Osteocyte (in vitro differentiated cells): ENCODE results near the gene GNB3. TPM values are rescaled to one million over a fixed set of nuclear protein-coding genes. Genes with fewer than 3 reads are reported as not detected.
A peak's percentile ranks its signal among the peaks of the same experiment; 100 is the strongest.

ENCODE experiments used
- DNase-seq: peaks from one replicate; pipeline ENCODE4 v3.0.0; 2021; ENCODE audit warnings: mixed read lengths; ENCODE audit not compliant: unreplicated experiment; ENCODE audit errors: extremely low spot score
- H3K27ac Mint-ChIP-seq: one replicate; pipeline ENCODE4 v1.8.0; 2021; ENCODE audit warnings: mild to moderate bottlenecking, mixed read lengths; ENCODE audit not compliant: unreplicated experiment
- H3K27me3 Mint-ChIP-seq: one replicate; pipeline ENCODE4 v1.8.0; 2021; ENCODE audit warnings: mixed read lengths; ENCODE audit not compliant: unreplicated experiment
- H3K36me3 Mint-ChIP-seq: one replicate; pipeline ENCODE4 v1.8.0; 2021; ENCODE audit warnings: mixed read lengths; ENCODE audit not compliant: unreplicated experiment
- H3K4me1 Mint-ChIP-seq: one replicate; pipeline ENCODE4 v1.8.0; 2021; ENCODE audit warnings: mixed read lengths; ENCODE audit not compliant: unreplicated experiment
- H3K4me3 Mint-ChIP-seq: one replicate; pipeline ENCODE4 v1.8.0; 2021; ENCODE audit warnings: mild to moderate bottlenecking, moderate library complexity, mixed read lengths; ENCODE audit not compliant: unreplicated experiment
- H3K9me3 Mint-ChIP-seq: one replicate; pipeline ENCODE4 v1.8.0; 2021; ENCODE audit warnings: mixed read lengths; ENCODE audit not compliant: unreplicated experiment
- total RNA-seq: library from RNA; stranded (reverse); gene quantifications from 2 replicates; pipeline ENCODE4 v1.2.1, GENCODE V29; 2021
- TF ChIP-seq, protein P1 (sequence below): fragments of 200-600 bp; sonication (generic); IDR thresholded peaks from 2 replicates; pipeline ENCODE4 v1.5.0; 2021; ENCODE audit warnings: antibody characterized with exemption, mild to moderate bottlenecking, moderate library complexity

Gene GNB3
- total RNA-seq, 1 donor from 2014 or later = 10.6 TPM

GRCh38 chr12:6832125-6832524 lies 8.6 kb upstream of the GNB3 start:
- Mint-ChIP-seq H3K36me3 (peaks cover 24% of the 10 kb centered on the region), H3K4me1 (peaks cover 15% of the 10 kb centered on the region), H3K9me3 (no peaks in the 10 kb centered on the region), H3K27me3 (no peaks in the 10 kb centered on the region), H3K4me3 (no peak overlapping the region), H3K27ac (no peak overlapping the region)
- TF ChIP-seq, protein P1, sequence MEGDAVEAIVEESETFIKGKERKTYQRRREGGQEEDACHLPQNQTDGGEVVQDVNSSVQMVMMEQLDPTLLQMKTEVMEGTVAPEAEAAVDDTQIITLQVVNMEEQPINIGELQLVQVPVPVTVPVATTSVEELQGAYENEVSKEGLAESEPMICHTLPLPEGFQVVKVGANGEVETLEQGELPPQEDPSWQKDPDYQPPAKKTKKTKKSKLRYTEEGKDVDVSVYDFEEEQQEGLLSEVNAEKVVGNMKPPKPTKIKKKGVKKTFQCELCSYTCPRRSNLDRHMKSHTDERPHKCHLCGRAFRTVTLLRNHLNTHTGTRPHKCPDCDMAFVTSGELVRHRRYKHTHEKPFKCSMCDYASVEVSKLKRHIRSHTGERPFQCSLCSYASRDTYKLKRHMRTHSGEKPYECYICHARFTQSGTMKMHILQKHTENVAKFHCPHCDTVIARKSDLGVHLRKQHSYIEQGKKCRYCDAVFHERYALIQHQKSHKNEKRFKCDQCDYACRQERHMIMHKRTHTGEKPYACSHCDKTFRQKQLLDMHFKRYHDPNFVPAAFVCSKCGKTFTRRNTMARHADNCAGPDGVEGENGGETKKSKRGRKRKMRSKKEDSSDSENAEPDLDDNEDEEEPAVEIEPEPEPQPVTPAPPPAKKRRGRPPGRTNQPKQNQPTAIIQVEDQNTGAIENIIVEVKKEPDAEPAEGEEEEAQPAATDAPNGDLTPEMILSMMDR = no peak
- no peak for DNase-seq

DNA sequence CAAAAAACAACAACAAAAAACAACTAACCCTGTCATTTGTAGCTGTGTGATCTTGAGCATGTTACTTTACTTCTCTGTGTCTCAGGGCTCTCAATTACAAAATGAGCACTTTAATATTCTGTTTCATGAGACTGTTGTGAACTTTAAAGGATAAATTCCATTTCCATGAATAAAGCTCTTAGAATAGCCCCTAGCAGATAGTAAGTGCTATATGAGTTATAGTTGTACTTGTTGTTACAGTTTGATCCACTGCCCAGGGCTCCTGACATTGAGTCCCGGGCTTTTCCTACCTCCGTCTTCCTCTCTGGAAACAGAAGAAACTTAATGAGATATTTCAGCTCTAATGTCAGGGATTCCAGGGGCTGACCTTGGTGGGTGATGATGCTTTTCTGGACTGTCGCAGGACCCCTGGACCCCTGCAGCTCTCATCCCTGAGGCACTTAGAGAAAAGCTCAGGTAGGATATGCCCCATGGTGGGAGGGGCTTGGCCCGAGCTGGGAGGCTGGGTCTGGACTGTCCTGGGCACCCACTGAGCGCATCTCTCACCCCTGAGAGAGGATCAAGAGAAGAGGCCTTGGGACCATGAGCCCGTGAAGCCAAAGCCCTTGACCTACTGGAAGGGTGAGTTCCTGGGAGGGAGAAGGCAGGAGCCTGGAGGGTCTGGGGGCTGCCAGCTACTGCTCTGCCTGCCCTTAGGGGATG lies 7.4 kb upstream of the GNB3 start:
- no peak overlapping the region for H3K27ac Mint-ChIP-seq
- peaks cover 7% of the 10 kb centered on the region for H3K4me1 Mint-ChIP-seq
- H3K4me3 Mint-ChIP-seq = no peak overlapping the region
- no peaks in the 10 kb centered on the region for H3K27me3 Mint-ChIP-seq
- TF ChIP-seq, protein P1 = no peak
- no peaks in the 10 kb centered on the region for H3K9me3 Mint-ChIP-seq
- peaks cover 24% of the 10 kb centered on the region for H3K36me3 Mint-ChIP-seq
- no peak for DNase-seq

GRCh38 chr12:6834254-6834653 lies 6.5 kb upstream of the GNB3 start:
- H3K4me3 Mint-ChIP-seq = no peak overlapping the region
- H3K4me1 Mint-ChIP-seq = peaks cover 7% of the 10 kb centered on the region
- H3K27ac Mint-ChIP-seq = no peak overlapping the region
- no peaks in the 10 kb centered on the region for H3K27me3 Mint-ChIP-seq
- no peaks in the 10 kb centered on the region for H3K9me3 Mint-ChIP-seq
- H3K36me3 Mint-ChIP-seq = peaks cover 24% of the 10 kb centered on the region
- TF ChIP-seq, protein P1 = no peak
- no peak for DNase-seq

GRCh38 chr12:6834873-6835272 lies 5.9 kb upstream of the GNB3 start:
- TF ChIP-seq, protein P1 = no peak
- peak overlapping the region; percentile 8 for H3K27ac Mint-ChIP-seq
- no peaks in the 10 kb centered on the region for H3K9me3 Mint-ChIP-seq
- DNase-seq = no peak
- H3K4me3 Mint-ChIP-seq = no peak overlapping the region
- H3K27me3 Mint-ChIP-seq = no peaks in the 10 kb centered on the region
- H3K36me3 Mint-ChIP-seq = peaks cover 24% of the 10 kb centered on the region
- peaks cover 3% of the 10 kb centered on the region for H3K4me1 Mint-ChIP-seq

GRCh38 chr12:6836851-6837250 lies 3.9 kb upstream of the GNB3 start:
- H3K27me3 Mint-ChIP-seq = no peaks in the 10 kb centered on the region
- H3K9me3 Mint-ChIP-seq = no peaks in the 10 kb centered on the region
- TF ChIP-seq, protein P1 = no peak
- H3K4me1 Mint-ChIP-seq = no peaks in the 10 kb centered on the region
- no peak overlapping the region for H3K4me3 Mint-ChIP-seq
- peaks cover 16% of the 10 kb centered on the region for H3K36me3 Mint-ChIP-seq
- H3K27ac Mint-ChIP-seq = no peak overlapping the region
- no peak for DNase-seq
